ENCODE measurements around the gene KCNJ4.

KCNJ4 gene

GRCh38 chr22:38418589-38418988 lies 36.4 kb downstream of the KCNJ4 start:
- Histone ChIP-seq H3K4me3 (ENCODE audit: low read depth, low read length) (no peak overlapping the region), H3K36me3 (replicated peaks) (no peaks in the 10 kb centered on the region), H3K27me3 (replicated peaks) (no peaks in the 10 kb centered on the region), H3K27ac (no peak overlapping the region)
- DNase-seq = no peak
- TF ChIP-seq CTCF (IDR thresholded peaks at IDR 0.05; ENCODE audit: low read depth, low read length, missing control alignments) = no peak
- in situ Hi-C loops (cut with HindIII; ENCODE audit: low pct_ligation_motif_present, low sequenced_read_pairs) = no loop called here

- Histone ChIP-seq H3K27ac (no peak overlapping the region), H3K36me3 (replicated peaks) (no peaks in the 10 kb centered on the region), H3K27me3 (replicated peaks) (no peaks in the 10 kb centered on the region), H3K4me3 (ENCODE audit: low read depth, low read length) (no peak overlapping the region)
- in situ Hi-C loops (cut with HindIII; ENCODE audit: low pct_ligation_motif_present, low sequenced_read_pairs) = no loop called here
- TF ChIP-seq CTCF (IDR thresholded peaks at IDR 0.05; ENCODE audit: low read depth, low read length, missing control alignments) = no peak
- DNase-seq = no peak
These were observed 37.5 kb downstream of the KCNJ4 start for GRCh38 chr22:38417252-38418060.

- in situ Hi-C loops (cut with HindIII; ENCODE audit: low pct_ligation_motif_present, low sequenced_read_pairs) = no loop called here
- no peaks in the 10 kb centered on the region for H3K27me3 ChIP-seq (replicated peaks)
- TF ChIP-seq CTCF (IDR thresholded peaks at IDR 0.05; ENCODE audit: low read depth, low read length, missing control alignments) = no peak
- H3K36me3 ChIP-seq (replicated peaks) = no peaks in the 10 kb centered on the region
- DNase-seq = no peak
- H3K27ac ChIP-seq = no peak overlapping the region
- H3K4me3 ChIP-seq (ENCODE audit: low read depth, low read length) = no peak overlapping the region
These were observed 38.3 kb downstream of the KCNJ4 start for GRCh38 chr22:38416621-38417251.

GRCh38 chr22:38415561-38416321 lies 39.3 kb downstream of the KCNJ4 start:
- H3K27me3 ChIP-seq (replicated peaks) = no peaks in the 10 kb centered on the region

GRCh38 chr22:38415046-38415445 lies 40.0 kb downstream of the KCNJ4 start:
- no peak for TF ChIP-seq CTCF (IDR thresholded peaks at IDR 0.05; ENCODE audit: low read depth, low read length, missing control alignments)
- no peak overlapping the region for H3K4me3 ChIP-seq (ENCODE audit: low read depth, low read length)
- no peak overlapping the region for H3K27ac ChIP-seq
- in situ Hi-C loops (cut with HindIII; ENCODE audit: low pct_ligation_motif_present, low sequenced_read_pairs) = no loop called here
- no peak for DNase-seq
- H3K36me3 ChIP-seq (replicated peaks) = no peaks in the 10 kb centered on the region
- H3K27me3 ChIP-seq (replicated peaks) = no peaks in the 10 kb centered on the region

More at GRCh38 chr22:38415561-38416321, 39.3 kb downstream of the KCNJ4 start:
- TF ChIP-seq CTCF (IDR thresholded peaks at IDR 0.05; ENCODE audit: low read depth, low read length, missing control alignments) = no peak
- H3K36me3 ChIP-seq (replicated peaks) = no peaks in the 10 kb centered on the region
- no peak for DNase-seq
- no peak overlapping the region for H3K27ac ChIP-seq
- in situ Hi-C loops (cut with HindIII; ENCODE audit: low pct_ligation_motif_present, low sequenced_read_pairs) = no loop called here
- H3K4me3 ChIP-seq (ENCODE audit: low read depth, low read length) = no peak overlapping the region

Measured in brain microvascular endothelial cell (primary cell).